ENCODE results near the gene XCR1.

The XCR1 gene

GRCh38 chr3:45981346-45982074 lies 45.8 kb downstream of the XCR1 start:
- DNase-seq (ENCODE audit: low read depth): no peak

- no peak for DNase-seq (ENCODE audit: low read depth)
These were observed 46.5 kb downstream of the XCR1 start for GRCh38 chr3:45980819-45981218.

GRCh38 chr3:45980229-45980813 lies 47.0 kb downstream of the XCR1 start:
- DNase-seq (ENCODE audit: low read depth): no peak

DNA sequence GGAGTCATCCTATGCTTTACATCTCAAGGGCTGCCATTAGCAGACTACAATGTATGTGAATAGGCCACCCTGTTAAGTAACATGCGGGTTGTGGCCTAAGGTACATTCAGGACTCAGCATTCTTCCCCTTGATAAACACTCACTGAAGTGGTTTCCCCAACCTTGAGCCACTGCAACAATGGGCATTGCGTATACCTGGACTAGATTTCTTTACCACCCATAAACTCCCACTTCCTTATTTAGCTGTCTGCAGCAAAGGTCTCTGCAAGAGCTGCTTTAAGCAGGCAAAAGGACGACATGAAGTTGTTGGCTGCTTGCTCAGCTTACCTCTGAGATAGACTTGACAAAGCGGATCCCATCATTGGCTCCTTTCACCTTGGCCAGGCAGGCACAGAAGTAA lies 47.9 kb downstream of the XCR1 start:
- no peak for DNase-seq (ENCODE audit: low read depth)

DNA sequence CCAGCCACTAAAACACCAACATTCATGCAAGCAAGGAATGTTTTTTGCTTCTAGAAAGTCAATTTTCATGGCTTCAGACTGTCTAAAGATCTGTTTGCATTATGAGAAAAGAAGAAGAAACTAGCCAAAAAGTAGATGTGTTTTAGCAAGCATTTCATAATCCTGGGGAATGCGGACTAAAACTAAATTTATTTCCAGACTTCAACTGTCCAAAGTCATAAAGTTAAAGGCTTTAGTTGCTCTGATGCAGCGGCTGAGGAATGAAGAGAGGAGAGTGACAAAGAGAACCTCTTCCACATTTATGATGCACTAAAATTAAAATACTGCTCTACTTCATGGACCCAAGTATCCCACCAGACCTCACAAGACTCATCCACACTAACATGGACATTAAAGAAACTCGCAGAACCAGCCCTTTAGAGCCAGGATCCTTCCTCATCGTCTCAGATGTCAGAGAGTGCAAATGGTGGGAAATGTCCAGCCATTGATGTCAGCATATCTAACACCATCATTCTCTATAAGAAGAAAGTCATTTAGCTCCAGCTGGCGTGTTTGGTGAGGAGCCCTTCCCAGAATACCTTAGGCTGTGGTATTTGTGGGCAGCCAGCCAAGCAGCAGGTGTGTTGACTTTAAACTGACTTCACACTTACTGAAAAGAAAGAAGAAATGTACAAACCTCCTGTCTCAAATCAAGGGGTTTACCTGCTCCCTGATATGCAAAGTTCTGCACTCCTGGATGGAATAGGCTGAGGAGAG lies 49.1 kb downstream of the XCR1 start:
- no peak for DNase-seq (ENCODE audit: low read depth)

DNA sequence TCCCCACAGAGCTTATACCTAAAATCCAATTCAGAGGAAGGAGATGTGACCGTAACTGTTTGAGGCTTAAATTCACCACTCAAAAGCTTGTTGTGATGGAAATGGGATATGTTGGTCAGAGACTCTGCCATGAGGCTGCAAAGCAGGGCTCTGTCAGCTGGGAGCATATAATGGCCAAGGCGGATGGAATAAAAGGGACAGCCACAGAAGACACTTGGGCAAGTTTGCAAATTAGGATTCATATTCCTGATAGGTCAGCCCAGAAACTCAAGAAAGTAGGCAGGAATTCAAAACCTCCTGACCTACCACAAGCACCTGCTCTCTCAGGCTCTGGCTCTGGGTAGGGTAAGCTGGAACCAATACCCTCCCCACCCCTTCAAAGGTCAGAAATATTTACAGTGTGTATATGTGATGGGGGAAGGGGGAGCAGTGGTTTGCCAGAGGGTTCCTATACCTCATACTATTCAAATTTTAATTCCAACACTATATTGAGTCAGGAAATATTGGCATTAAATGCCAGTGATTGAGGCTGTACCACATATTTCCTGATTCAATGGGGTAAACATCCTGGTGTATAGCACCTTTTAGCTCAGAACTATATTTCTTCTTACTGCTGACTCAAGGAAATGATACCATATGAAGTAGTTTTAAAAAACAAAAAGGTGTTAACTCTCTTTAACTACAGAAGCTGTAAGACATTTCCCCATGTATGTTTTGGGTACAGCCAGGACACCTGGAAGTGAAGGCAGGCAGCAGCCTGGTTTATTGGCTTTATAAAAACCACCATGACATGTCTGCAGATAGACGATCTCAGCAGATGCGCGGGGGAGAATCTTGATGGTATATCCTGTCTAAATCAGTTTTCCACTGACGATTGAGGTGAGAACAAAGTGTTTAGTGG lies 50.8 kb downstream of the XCR1 start:
- DNase-seq (ENCODE audit: low read depth): no peak

DNA sequence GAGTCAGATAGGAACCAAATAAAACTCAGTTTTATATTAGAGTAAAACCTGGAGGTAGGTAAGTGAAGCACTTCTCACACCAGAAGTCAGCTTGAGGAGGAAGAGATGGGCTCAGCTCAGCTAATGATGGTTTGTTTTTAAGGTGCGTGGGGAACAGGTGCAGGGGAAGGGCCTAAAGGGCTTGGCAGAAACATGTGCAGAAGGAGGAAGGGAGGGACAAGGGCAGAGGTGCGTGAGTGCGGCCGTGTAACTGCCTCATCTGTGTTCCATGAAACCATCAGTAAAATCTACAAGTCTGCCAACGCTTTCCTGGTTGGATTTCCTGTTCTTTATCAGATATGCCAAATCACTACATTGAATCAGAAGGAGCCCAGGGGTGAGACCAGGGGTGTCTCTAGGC lies 51.6 kb downstream of the XCR1 start:
- no peak for DNase-seq (ENCODE audit: low read depth)

GRCh38 chr3:45974686-45975085 lies 52.6 kb downstream of the XCR1 start:
- no peak for DNase-seq (ENCODE audit: low read depth)

DNA sequence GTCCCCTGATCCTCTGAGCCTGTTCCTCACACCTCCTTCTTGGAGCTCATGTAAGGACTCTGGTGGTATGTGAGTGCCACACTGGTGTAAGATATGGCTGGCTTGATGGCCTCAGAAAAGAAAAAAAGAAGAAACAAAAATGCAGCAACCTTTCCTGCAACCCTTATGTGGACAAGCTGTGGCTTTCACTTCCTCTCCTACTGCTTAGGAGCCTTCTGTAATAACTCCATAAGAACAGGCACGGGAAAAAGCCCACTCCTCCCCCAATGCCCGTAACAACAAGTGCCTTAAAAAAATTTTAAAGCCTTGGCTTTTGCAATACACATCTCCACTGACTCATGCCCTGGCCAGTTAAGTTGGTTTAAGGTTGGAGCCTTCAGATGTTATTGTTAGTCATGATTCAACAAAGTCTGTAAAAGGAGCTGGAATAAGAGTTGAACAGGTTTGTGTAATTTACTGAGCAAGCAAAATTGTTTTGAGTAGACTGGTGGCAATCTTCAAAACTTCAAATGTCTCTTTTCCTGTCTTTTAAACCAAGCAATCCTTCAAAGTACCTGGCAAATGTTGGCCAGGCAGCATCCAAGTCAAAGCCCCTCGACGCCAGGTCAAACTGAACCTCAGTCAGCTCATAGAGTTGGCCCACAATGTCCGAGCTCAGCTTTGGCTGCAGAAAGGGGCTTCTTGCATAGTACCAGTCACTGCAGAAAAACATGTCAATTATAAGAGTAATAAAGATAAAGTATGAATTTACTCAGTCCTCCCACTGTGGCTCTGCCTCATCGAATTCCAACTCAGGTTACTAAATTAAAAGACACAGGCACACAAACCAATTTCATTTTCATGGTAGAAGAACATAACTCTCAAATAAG lies 54.5 kb downstream of the XCR1 start:
- DNase-seq (ENCODE audit: low read depth): no peak

DNA sequence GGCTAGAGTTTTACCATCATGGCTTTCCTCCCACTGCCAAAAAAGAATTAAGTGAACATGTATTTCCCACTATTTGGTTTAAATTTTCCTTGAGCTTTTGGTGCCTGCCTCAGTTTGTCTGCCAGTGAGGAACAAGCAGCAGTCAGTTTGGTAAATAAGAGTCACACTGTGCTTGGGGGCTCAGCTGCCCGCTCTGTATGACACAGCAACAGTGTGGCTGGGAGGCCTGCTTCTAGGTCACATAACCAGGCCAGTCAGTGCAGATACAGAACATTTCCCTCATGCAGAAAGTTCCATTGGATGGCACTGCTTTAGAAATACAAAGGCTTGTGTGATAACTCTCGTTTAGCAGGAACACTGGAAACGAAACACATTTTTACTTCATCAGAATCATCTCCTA lies 57.3 kb downstream of the XCR1 start:
- DNase-seq (ENCODE audit: low read depth): no peak

DNA sequence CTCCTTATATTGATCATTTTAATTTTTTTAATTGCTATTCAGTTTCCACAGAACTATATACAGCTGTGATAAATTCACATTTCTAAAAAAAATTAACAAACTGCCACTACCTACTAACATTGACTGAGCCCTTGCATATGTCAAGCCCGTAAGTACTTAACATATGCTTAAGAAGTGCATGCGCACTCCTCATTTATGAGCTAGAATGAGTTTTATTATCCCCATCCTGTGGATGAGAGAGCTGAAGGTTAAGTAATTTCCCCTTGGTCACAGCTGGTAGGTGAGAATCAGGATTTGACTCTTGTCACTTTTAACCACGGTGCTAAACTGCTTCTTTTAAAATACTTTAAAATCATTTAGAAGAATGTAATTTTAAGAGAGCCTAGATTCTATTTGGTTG lies 58.2 kb downstream of the XCR1 start:
- no peak for DNase-seq (ENCODE audit: low read depth)

- no peak for DNase-seq (ENCODE audit: low read depth)
These were observed 58.6 kb downstream of the XCR1 start for GRCh38 chr3:45968706-45969105.

DNA sequence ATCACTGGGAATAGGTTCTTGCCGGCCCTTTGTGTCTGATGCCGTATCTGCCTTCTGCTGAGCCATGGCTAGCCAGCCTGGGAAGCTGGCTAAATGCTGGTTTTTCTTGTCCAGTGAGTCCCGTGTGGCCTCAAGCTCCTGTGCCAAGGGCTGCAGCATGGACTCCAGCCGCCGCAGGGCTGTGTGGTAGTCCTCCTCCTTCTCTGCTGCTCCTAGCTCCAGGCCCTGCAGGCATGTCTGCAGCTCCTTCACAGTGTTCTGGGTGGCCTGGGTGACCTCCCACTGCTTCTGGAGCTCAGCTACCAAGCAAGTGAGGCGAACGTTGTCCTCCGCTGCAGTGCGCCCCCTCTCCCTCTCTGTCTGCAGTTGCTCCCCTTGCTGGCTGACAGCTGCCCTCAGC lies 59.1 kb downstream of the XCR1 start:
- DNase-seq (ENCODE audit: low read depth): no peak

DNA sequence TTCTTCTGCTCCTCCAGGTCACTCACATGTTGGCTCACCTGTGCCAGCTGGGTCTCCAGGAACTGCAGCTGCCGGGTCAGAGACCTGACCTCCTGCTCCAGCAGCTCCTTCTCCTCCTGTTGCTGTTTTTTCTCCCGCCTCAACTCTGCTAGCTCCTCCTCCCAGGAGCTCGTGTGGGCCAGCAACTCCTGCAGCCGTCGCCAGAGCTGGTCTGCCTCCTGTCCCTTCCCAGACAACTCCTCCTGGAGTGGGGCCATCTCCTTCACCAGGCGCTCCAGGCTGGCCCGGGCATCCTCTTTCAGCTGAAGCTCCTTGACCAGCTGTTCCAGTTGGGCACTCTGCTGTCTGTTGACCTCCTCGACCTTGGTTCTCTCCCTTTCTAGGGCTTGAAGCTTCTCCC lies 59.6 kb downstream of the XCR1 start:
- no peak for DNase-seq (ENCODE audit: low read depth)
